HG02763 (cell line): ENCODE measurements around the gene CRTC1.
"Not testable (repeated sequence)": the region's sequence is repeated elsewhere in the genome, so short reads cannot be mapped to it uniquely, and the experiment has no call there.

Experiments
- ATAC-seq: cut with Tn5 transposase; IDR thresholded peaks from one replicate; pipeline ENCODE4 v1.9.1; 2021; ENCODE audit warnings: mild to moderate bottlenecking, moderate library complexity; ENCODE audit not compliant: unreplicated experiment

CRTC1 gene

GRCh38 chr19:18796239-18796638, 112.8 kb downstream of the CRTC1 start:
- no peak for ATAC-seq

GRCh38 chr19:18798384-18799352, 115.2 kb downstream of the CRTC1 start:
- ATAC-seq = no peak

GRCh38 chr19:18799389-18799970, 116.0 kb downstream of the CRTC1 start:
- ATAC-seq = no peak

- no peak for ATAC-seq
These were observed 116.6 kb downstream of the CRTC1 start for GRCh38 chr19:18800079-18800478.

GRCh38 chr19:18800636-18801035, 117.2 kb downstream of the CRTC1 start:
- no peak for ATAC-seq

GRCh38 chr19:18802354-18802753, 118.9 kb downstream of the CRTC1 start:
- ATAC-seq = no peak

- ATAC-seq = no peak
These were observed 120.2 kb downstream of the CRTC1 start for GRCh38 chr19:18803550-18804138.

- ATAC-seq = no peak
These were observed 120.7 kb downstream of the CRTC1 start for GRCh38 chr19:18804139-18804601.

- no peak for ATAC-seq
These were observed 121.2 kb downstream of the CRTC1 start for GRCh38 chr19:18804643-18805042.

- no peak for ATAC-seq
These were observed 124.4 kb downstream of the CRTC1 start for GRCh38 chr19:18807861-18808331.

GRCh38 chr19:18809149-18809868, 125.8 kb downstream of the CRTC1 start:
- ATAC-seq = no peak

GRCh38 chr19:18811638-18812037, 128.2 kb downstream of the CRTC1 start:
- not testable (repeated sequence) for ATAC-seq

- no peak for ATAC-seq
These were observed 130.6 kb downstream of the CRTC1 start for GRCh38 chr19:18814063-18814462.

GRCh38 chr19:18815673-18816072, 132.2 kb downstream of the CRTC1 start:
- no peak for ATAC-seq

GRCh38 chr19:18816645-18817044, 133.2 kb downstream of the CRTC1 start:
- ATAC-seq = not testable (repeated sequence)

- no peak for ATAC-seq
These were observed 134.1 kb downstream of the CRTC1 start for GRCh38 chr19:18817574-18817973.

- ATAC-seq = no peak
These were observed 145.3 kb downstream of the CRTC1 start for GRCh38 chr19:18828786-18829185.

- ATAC-seq = no peak
These were observed 147.0 kb downstream of the CRTC1 start for GRCh38 chr19:18830488-18830887.

- ATAC-seq = peak; percentile 78
These were observed 148.2 kb downstream of the CRTC1 start, which contains the start of gene UPF1 for GRCh38 chr19:18831524-18832305. Gene UPF1, plus strand, starts transcription at chr19:18831959. Its CDS starts 251 bp downstream, at chr19:18832210.
